Parathyroid adenoma (tissue), 2 donors: ENCODE results near the gene GPR137.

ENCODE experiments used
- H2AFZ ChIP-seq: fragments of 300-600 bp; sonication (generic); one replicate; pipeline ENCODE4 v1.7.0; 2017; ENCODE audit warnings: antibody characterized with exemption, mild to moderate bottlenecking
- H3K27ac ChIP-seq: fragments of 300-600 bp; sonication (generic); one replicate; pipeline ENCODE4 v1.7.0; 2017
- H3K27me3 ChIP-seq: fragments of 300-600 bp; sonication (generic); one replicate; pipeline ENCODE4 v1.7.0; 2017; ENCODE audit warnings: low read length; ENCODE audit not compliant: control insufficient read depth, insufficient read depth
- H3K36me3 ChIP-seq: fragments of 300-600 bp; sonication (generic); one replicate; pipeline ENCODE4 v1.7.0; 2017; ENCODE audit warnings: low read length; ENCODE audit not compliant: control insufficient read depth, insufficient read depth
- H3K4me1 ChIP-seq: fragments of 300-600 bp; sonication (generic); one replicate; pipeline ENCODE4 v1.7.0; 2017; ENCODE audit warnings: control low read depth
- H3K4me2 ChIP-seq: fragments of 300-600 bp; sonication (generic); one replicate; pipeline ENCODE4 v1.7.0; 2017; ENCODE audit warnings: low read length
- H3K4me3 ChIP-seq: fragments of 300-600 bp; sonication (generic); one replicate; pipeline ENCODE4 v1.7.0; 2017; ENCODE audit warnings: low read depth, low read length
- H3K79me2 ChIP-seq: fragments of 300-600 bp; sonication (generic); one replicate; pipeline ENCODE4 v1.7.0; 2017; ENCODE audit warnings: control low read depth
- H3K9ac ChIP-seq: fragments of 300-600 bp; sonication (generic); one replicate; pipeline ENCODE4 v1.7.0; 2017; ENCODE audit warnings: mild to moderate bottlenecking
- H3K9me3 ChIP-seq: fragments of 300-600 bp; sonication (generic); one replicate; pipeline ENCODE4 v1.7.0; 2017; ENCODE audit warnings: low read length; ENCODE audit not compliant: control insufficient read depth
- CTCF ChIP-seq: fragments of 300-600 bp; sonication (generic); IDR thresholded peaks from one replicate; pipeline ENCODE4 v1.7.0; 2017; ENCODE audit warnings: antibody characterized with exemption, mild to moderate bottlenecking
- donor health status: primary hyperparathyroidism.

The GPR137 gene

GRCh38 chr11:64338716-64339115 lies 53.1 kb downstream of the GPR137 start:
- Histone ChIP-seq H3K4me3 (no peak overlapping the region), H3K79me2 (no peaks in the 10 kb centered on the region), H2AFZ (no peak overlapping the region), H3K4me1 (no peaks in the 10 kb centered on the region), H3K27ac (no peak overlapping the region), H3K4me2 (no peak overlapping the region), H3K9ac (no peak overlapping the region), H3K36me3 (no peaks in the 10 kb centered on the region), H3K9me3 (no peaks in the 10 kb centered on the region), H3K27me3 (no peaks in the 10 kb centered on the region)
- TF ChIP-seq CTCF, result no peak
